ENCODE measurements around the gene PRKAG1. TPM values are rescaled to one million over a fixed set of nuclear protein-coding genes. Genes with fewer than 3 reads are reported as not detected.
A peak's percentile ranks its signal among the peaks of the same experiment; 100 is the strongest.

PRKAG1 gene
- total RNA-seq, 2 donors from 2014 or later = 63.4 to 70.3 TPM

DNA sequence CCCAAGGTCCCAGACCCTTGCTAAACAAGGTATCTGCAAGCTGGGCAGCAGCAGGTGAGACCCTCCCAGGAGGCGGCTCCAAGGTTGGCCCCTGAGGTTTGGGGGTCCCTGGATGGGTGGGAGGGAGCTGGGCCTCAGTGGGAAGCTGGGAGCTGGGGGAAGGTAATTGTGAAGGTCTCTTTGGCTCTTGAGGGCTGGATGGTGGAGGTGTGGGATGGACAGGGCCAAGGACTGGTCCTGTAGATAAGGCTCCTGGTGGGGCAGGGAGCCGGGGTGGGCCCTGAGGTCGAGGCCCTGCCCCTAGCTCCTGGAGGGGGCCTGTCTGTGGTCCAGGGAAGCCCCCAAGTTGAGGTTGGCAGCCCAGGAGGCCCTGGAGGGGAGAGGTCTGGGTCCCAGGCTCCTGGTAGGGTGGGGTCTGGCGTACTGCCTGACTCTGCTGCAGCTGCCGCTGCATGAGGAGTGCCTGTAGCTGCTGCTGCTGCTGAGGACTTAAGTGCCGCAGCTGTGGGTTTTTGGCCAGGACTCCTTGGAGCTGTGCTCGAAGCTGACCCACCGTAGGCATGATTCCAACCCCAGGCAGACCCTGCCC is 13.1 kb upstream of the PRKAG1 start:
- no peak overlapping the region for H3K27ac Mint-ChIP-seq
- no peak for DNase-seq (ENCODE audit: low spot score)
- H3K4me3 Mint-ChIP-seq = no peak overlapping the region
- no peak for ATAC-seq
- no peaks in the 10 kb centered on the region for H3K27me3 Mint-ChIP-seq
- H3K36me3 Mint-ChIP-seq = peaks cover 12% of the 10 kb centered on the region
- H3K9me3 Mint-ChIP-seq = no peaks in the 10 kb centered on the region
- peaks cover 0 to 4% of the 10 kb centered on the region in 2 donors for H3K4me1 Mint-ChIP-seq (ENCODE audit: low read depth in 2 of 2)

DNA sequence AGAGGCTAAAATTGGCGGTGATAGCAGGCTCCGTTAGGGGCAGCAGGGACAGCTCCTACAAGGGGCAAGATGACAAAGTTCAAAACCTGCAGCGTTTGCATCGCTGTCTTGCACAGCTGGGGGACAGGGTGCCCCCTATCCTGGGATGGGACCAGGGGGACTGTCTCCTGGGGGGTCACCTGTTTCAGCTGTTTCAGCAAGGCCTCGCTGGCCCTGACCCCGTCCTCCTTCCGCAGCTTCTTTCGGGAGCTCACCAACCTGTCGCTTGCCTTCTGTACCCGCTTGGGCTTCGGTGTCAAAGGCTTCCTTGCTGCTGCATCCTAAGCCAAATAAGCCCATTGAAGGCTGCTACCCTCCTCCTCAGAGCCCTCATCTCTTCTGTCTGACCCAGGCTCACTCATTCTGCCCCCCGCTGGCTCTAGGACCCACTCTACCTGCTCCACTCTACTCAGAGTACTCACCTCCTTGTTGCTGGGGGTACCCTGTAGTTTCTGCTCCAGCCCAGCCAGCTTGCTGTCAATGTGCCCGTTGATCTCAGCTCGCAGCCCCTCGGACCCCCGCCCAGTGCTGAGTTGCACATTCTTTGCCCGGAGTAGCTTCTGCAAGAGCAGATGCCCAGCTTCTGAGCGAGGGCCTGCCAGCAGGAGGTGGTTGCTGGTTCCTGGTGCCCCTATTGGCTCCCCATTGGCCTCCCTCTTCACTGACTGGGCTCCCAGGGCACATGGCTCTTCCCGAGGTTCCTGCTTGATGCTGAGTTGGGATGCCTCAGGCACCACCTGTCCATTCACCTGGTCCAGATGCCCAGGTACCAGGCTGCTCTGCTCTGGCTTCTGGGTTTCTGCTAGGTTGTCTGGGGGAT is 12.4 kb upstream of the PRKAG1 start:
- DNase-seq (ENCODE audit: low spot score) = no peak
- ATAC-seq = no peak
- H3K27me3 Mint-ChIP-seq = no peaks in the 10 kb centered on the region
- no peak overlapping the region for H3K4me3 Mint-ChIP-seq
- no peaks in the 10 kb centered on the region for H3K9me3 Mint-ChIP-seq
- peaks cover 12% of the 10 kb centered on the region for H3K36me3 Mint-ChIP-seq
- H3K4me1 Mint-ChIP-seq (ENCODE audit: low read depth in 2 of 2) = peaks cover 0 to 3% of the 10 kb centered on the region in 2 donors
- H3K27ac Mint-ChIP-seq = no peak overlapping the region

DNA sequence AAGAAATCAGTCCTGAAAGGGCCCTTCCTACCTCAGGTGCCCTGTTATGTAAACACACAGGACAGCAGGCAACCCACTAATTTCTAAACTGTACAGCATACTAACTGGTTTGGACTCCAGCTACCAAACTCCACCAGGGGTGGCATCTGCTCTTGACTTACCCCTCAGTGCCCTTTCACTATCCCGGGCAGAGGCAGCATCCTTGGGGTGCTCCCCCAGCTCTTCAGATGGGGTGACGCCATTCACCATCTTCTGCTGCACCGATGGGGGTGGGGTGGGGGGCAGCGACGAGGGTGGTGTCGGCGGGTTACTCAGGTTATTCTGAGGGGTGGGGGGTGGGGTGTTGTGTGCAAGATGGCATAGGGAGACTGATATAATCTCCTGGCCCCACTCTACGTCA is 11.5 kb upstream of the PRKAG1 start:
- Mint-ChIP-seq H3K27ac (no peak overlapping the region), H3K9me3 (no peaks in the 10 kb centered on the region), H3K36me3 (peaks cover 17% of the 10 kb centered on the region), H3K4me3 (no peak overlapping the region), H3K4me1 (ENCODE audit: low read depth in 2 of 2) (peaks cover 0 to 3% of the 10 kb centered on the region in 2 donors), H3K27me3 (no peaks in the 10 kb centered on the region)
- ATAC-seq (no peak), DNase-seq (ENCODE audit: low spot score) (no peak)

DNA sequence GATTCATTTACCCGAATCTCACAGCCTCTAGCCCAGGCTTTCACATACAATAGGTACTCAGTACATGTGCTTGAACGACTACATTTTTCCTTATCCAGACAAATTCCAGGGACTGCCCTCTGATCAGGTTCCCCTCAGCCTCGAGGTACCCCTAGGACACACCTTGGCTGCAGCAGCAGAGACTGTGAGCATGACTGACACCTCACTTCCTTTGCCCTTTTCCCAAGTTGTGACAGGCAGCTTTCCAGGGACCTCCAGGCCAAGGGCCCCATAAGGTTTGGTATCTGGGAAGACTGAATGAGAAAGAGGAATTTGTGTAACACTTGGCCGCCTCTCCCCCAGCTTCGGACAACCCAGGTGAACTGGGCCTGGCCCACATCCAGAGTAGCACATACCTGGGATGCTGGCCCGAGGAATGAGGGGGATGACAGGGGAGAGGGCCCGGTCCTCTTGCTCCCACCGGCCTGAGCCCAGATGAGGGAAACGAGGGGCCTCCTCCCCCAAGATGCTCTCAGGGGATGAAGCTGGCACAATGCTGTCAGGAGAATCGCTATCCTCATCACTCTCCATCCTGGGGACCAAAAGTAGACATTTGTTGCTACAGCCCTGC is 10.2 kb upstream of the PRKAG1 start:
- no peaks in the 10 kb centered on the region for H3K9me3 Mint-ChIP-seq
- H3K27ac Mint-ChIP-seq = no peak overlapping the region
- no peak overlapping the region for H3K4me3 Mint-ChIP-seq
- no peaks in the 10 kb centered on the region for H3K27me3 Mint-ChIP-seq
- DNase-seq (ENCODE audit: low spot score) (no peak), ATAC-seq (no peak)
- peaks cover 0 to under 1% of the 10 kb centered on the region in 2 donors for H3K4me1 Mint-ChIP-seq (ENCODE audit: low read depth in 2 of 2)
- peaks cover 14% of the 10 kb centered on the region for H3K36me3 Mint-ChIP-seq

DNA sequence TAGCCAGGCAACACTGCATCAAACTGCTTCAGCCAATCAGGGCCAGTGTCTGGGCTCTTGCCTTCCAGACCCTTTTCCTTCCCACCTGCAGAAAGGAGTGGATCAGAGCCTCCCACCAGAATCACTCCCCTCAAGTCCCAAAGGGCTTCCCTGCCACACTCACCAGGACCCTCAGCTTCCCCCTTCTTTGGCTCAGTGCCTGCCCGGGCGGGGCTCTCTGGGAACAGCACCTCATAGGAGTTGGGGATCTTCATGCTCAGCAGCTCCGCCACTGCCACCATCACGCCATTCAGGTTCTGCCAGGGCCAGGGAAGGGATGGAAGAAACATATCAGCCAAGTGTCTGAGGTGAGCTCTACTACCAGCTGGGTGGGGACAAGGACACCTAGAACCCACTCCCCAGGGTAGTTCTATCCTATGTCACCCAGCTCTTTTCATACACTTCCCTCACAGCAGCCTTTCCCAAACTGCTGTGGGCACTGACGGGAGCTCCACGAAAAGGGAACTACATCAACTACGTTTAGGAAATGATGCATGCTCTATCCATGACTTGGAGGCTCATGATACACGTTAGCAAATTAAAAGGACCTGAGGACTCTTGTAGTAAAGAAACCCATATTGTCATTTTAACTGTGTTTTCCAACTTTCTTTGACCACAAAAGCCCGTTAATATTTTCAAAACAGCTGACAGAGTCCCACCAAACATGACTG is 9.4 kb upstream of the PRKAG1 start:
- H3K36me3 Mint-ChIP-seq = peaks cover 13% of the 10 kb centered on the region
- H3K4me3 Mint-ChIP-seq = no peak overlapping the region
- ATAC-seq (no peak), DNase-seq (ENCODE audit: low spot score) (no peak)
- no peaks in the 10 kb centered on the region for H3K9me3 Mint-ChIP-seq
- no peaks in the 10 kb centered on the region for H3K27me3 Mint-ChIP-seq
- H3K27ac Mint-ChIP-seq = no peak overlapping the region
- H3K4me1 Mint-ChIP-seq (ENCODE audit: low read depth in 2 of 2) = no peaks in the 10 kb centered on the region

DNA sequence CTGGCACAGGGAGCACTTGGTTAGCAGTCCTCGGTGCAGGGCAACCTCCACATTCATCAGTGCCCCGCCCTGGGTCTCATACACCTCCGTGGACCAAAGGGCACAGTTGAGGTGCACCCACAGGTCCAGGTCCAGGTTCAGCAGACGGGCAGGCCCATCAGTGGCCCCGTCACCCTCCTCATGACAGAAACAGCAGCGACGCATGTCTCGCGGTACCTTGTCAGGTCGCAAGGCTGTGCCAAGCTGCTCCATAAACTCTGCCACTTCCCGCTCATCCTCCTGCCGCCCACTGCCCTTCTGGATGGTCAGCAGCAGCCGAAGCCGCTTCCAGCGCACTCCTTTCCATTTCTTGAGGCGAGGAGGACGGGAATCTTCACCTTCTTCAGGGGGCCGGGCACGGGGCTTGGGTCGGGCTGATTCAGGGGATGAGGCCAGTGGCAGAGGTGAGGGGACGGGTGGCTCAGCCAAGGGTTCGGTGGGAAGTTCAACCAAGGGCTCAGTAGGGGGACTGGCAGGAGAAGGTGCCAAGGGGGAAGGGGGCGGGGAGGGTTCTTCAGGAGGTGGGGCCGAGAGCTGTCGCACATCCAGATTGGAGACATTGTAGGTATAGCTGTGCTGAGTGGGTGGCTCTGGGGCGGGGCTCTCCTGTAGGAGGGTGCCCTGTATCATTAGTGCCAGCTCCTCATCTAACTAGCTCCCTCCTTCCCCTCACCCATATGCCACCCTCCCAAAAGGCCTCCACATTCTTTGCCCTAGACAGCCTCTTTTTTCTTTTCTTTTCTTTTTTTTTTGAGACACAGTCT is 8.3 kb upstream of the PRKAG1 start:
- no peaks in the 10 kb centered on the region for H3K27me3 Mint-ChIP-seq
- H3K4me3 Mint-ChIP-seq = no peak overlapping the region
- ATAC-seq = no peak
- no peaks in the 10 kb centered on the region for H3K4me1 Mint-ChIP-seq (ENCODE audit: low read depth in 2 of 2)
- no peaks in the 10 kb centered on the region for H3K9me3 Mint-ChIP-seq
- no peak for DNase-seq (ENCODE audit: low spot score)
- no peak overlapping the region for H3K27ac Mint-ChIP-seq
- peaks cover 17% of the 10 kb centered on the region for H3K36me3 Mint-ChIP-seq

DNA sequence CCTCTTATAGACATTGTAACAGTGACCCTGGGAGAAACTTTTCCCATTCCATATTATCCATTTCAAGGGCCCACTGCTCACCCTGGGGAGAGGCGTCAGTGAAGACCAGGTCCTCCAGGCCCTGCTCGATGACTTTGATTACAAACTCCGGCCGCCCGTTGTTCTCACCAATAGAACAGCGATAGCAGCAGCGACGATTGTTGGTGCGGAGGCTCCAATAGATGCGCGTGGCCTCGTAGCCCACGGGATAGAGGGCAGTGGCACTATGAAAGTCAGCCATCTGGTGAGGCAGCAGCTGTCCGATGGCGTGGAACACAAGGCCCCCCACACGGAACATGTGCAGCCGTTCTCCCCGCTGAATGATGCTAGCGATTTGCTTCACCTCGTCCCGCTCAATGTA is 7.5 kb upstream of the PRKAG1 start:
- DNase-seq (ENCODE audit: low spot score) = no peak
- H3K36me3 Mint-ChIP-seq = peaks cover 17% of the 10 kb centered on the region

DNA sequence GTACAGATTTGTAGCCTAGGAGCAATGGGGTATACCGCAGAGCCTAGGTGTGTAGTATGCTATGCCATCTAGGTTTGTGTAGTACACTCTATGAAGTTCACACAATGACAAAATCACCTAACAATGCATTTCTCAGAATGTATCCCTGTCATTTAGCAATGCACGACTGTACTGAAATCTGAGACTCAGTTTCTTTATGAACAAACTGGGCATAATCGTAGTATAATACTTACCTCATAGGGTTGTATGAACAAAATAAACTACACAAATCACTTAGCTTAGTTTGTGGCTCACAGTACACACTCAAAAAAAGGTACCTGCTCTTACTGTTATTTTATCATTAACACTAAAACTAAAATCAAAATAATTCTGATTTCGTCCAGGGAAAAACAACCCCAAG is 6.9 kb upstream of the PRKAG1 start:
- no peaks in the 10 kb centered on the region for H3K27me3 Mint-ChIP-seq
- H3K4me1 Mint-ChIP-seq (ENCODE audit: low read depth in 2 of 2) = no peaks in the 10 kb centered on the region
- H3K4me3 Mint-ChIP-seq = no peak overlapping the region
- no peak overlapping the region for H3K27ac Mint-ChIP-seq
- no peak for DNase-seq (ENCODE audit: low spot score)
- no peaks in the 10 kb centered on the region for H3K9me3 Mint-ChIP-seq
- peaks cover 17% of the 10 kb centered on the region for H3K36me3 Mint-ChIP-seq
- no peak for ATAC-seq

More for the DNA sequence above, 7.5 kb upstream of the PRKAG1 start:
- Mint-ChIP-seq H3K9me3 (no peaks in the 10 kb centered on the region), H3K4me3 (no peak overlapping the region), H3K4me1 (ENCODE audit: low read depth in 2 of 2) (no peaks in the 10 kb centered on the region), H3K27me3 (no peaks in the 10 kb centered on the region), H3K27ac (no peak overlapping the region)
- no peak for ATAC-seq

DNA sequence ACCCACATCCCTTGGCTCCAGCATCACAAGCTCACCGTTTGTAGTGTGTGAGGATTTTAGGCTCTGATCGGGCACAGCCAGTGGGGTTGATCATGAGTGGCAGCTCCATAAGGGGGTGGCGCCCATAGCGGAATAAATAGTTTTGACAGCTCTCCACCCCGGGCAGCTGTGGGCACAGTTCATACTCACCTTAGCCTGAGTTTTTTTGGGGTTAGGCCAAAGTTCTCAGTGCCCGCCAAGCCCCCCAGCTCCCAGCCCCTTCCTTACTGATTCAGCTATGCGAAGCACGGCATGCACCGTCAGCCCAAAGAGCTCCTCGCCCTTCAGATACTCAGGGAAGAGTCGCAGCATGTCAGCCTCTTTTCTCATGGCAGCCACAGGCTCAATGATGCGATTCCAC is 6.0 kb upstream of the PRKAG1 start:
- DNase-seq (ENCODE audit: low spot score) = no peak
- ATAC-seq = no peak
- Mint-ChIP-seq H3K4me1 (ENCODE audit: low read depth in 2 of 2) (peaks cover 4 to 5% of the 10 kb centered on the region in 2 donors), H3K27me3 (no peaks in the 10 kb centered on the region), H3K36me3 (peaks cover 17% of the 10 kb centered on the region), H3K4me3 (no peak overlapping the region), H3K9me3 (no peaks in the 10 kb centered on the region), H3K27ac (no peak overlapping the region)

DNA sequence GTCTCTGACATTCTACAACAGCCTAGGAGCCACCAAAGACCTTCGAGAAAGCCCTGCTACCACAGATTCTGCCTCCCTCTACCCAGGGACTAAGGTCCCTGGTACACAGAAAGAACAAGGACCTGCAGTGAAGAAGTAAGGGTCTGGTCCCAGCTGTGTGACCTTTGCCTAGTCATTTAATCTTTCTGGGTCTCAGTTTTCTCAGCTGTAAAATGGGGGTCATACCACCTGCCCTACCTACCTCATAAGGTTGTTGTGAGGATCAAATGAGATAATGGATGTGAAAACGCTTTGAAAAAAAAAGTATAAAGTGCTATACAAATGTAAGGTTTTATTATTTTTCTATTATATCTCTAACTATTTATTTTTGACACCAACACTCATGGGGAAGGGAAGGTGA is 5.2 kb upstream of the PRKAG1 start:
- ATAC-seq = no peak
- Mint-ChIP-seq H3K4me1 (ENCODE audit: low read depth in 2 of 2) (peaks cover 8 to 11% of the 10 kb centered on the region in 2 donors), H3K4me3 (no peak overlapping the region), H3K36me3 (peaks cover 17% of the 10 kb centered on the region), H3K27me3 (no peaks in the 10 kb centered on the region), H3K9me3 (no peaks in the 10 kb centered on the region), H3K27ac (no peak overlapping the region)
- DNase-seq (ENCODE audit: low spot score) = no peak

DNA sequence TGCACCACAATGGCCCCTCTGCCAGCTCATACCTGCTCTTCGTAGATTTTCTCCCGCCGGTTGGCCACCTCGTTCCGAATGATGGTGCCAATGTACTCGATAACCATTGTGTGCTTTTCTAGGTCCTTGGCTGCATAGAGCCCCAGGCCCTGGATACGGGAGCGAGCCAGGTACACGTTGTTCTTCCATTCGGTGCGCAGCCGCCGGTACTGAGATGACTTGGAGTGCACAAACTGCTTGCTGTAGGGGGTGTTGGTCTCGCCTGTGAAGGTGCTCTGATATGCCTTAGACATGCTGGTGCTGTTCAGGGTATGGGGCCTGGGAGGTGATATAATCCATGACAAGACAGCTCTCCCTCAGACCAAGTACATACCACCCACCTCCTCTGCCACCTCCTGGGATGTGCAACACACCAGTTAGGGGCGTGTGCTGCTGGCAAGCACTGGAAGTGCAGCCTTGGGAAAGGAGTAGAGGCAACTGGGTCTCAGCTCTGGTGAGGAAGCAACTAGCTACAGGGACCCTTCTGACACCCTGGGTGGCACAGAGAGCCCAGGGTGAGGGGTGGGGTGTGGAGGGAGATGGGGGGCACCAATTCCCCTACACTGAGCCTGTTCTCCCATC is 4.1 kb upstream of the PRKAG1 start:
- Mint-ChIP-seq H3K9me3 (no peaks in the 10 kb centered on the region), H3K27ac (peak overlapping the region in 1 of 2 donors; percentile 65), H3K36me3 (peaks cover 12% of the 10 kb centered on the region), H3K4me3 (no peak overlapping the region), H3K27me3 (no peaks in the 10 kb centered on the region), H3K4me1 (ENCODE audit: low read depth in 2 of 2) (peaks cover 12 to 18% of the 10 kb centered on the region in 2 donors)
- ATAC-seq (no peak), DNase-seq (ENCODE audit: low spot score) (no peak)

DNA sequence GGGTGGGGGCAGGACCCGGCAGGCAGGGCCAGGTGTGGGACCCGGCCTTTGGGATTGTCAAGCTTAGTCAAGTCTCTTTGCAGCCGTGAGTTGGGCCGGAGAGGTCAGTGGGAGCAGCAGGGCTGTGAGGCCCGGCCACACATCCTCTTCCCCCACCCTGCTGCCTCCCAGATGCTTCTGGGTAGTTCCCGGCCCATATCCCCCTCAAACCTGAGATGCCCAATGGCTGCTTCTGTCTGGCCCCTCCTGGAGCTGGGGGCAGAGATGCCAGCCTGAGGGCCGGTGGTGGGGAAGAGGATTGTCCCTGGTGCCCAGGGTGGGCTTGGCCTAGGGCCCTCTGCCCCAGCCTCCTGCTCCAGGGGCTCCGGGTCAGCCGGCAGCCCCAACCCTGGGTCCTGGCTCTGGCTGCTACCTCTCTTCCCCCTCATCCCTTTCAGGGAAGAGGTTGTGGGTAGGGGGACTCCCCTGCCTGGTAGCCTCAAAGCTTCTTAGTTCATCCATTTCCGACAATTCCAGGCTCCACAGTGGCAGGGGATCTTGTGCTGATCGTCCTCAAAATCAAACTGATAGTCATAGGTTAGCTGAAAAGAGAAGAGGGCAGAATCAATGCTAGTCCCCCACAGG is 2.8 kb upstream of the PRKAG1 start:
- Mint-ChIP-seq H3K9me3 (no peaks in the 10 kb centered on the region), H3K4me1 (ENCODE audit: low read depth in 2 of 2) (peaks cover 23 to 31% of the 10 kb centered on the region in 2 donors), H3K27ac (peak overlapping the region in 1 of 2 donors; percentile 65), H3K36me3 (peaks cover 16% of the 10 kb centered on the region), H3K4me3 (no peak overlapping the region), H3K27me3 (no peaks in the 10 kb centered on the region)
- DNase-seq (ENCODE audit: low spot score) = no peak
- no peak for ATAC-seq

All from natural killer cell treated with Interleukin-12 subunit alpha and Interleukin-12 subunit beta and Interleukin-15 and Interleukin-18, amount 100 ng/mL, for 72 hours (primary cell).